Measurements from ENCODE around the gene DLX1. TPM values are rescaled to one million over a fixed set of nuclear protein-coding genes. Genes with fewer than 3 reads are reported as not detected.

Gene DLX1
- total and polyA plus RNA-seq, 9 of the 15 experiments (the other 6 are each of a cell fraction or from before 2014, with no cell fraction given) = 1.9 to 26.2 (median 9.6) TPM

- FAIRE-seq (no peak), ATAC-seq (peak; percentile 73), DNase-seq (ENCODE audit: extremely low read depth in 1 of 4, low spot score in 3 of 4) (no peak)
- H3K4me1 ChIP-seq (replicated peaks in 1 of 2; ENCODE audit: control insufficient read depth in 2 of 2, insufficient read depth in 2 of 2, low read length in 2 of 2) = no peaks in the 10 kb centered on the region; a peak in 1 of 5 replicates
- intact Hi-C loops (cut with micrococcal nuclease) = no loop called here
- CTCF ChIA-PET (ENCODE audit: low intra/inter-chr PET ratio) = interaction anchor here (0.7 kb wide), 1 partner anchor 88 kb away, joined by 6 read pairs; no protein-coding TSS in a partner anchor
- BruUV-seq (replicated peaks) = no TSS peak
- no peak overlapping the region for H3K27ac ChIP-seq (ENCODE audit: extremely low read depth, low read depth, low read length)
- H4K20me1 ChIP-seq (replicated peaks; ENCODE audit: control insufficient read depth, insufficient read depth, low read length) = no peaks in the 10 kb centered on the region
- H3K4me3 ChIP-seq = no peak overlapping the region
- H3K27me3 ChIP-seq (ENCODE audit: control insufficient read depth in 2 of 2, insufficient read depth in 2 of 2, low read length in 2 of 2) = no peaks in the 10 kb centered on the region
- 67% methylated on average over 3 of the region's 3 CpGs for WGBS (ENCODE audit: insufficient coverage, low coverage, missing lambda C conversion rate)
- peak overlapping the region; percentile 25; the same call in 1 of the 2 replicates for H2AFZ ChIP-seq (ENCODE audit: low read depth, low read length)
- POLR2A ChIA-PET = interaction anchor here (0.5 to 2.2 kb wide), 7 partner anchors 10 to 38 kb away, joined by 3 to 7 read pairs (median 5); no protein-coding TSS in a partner anchor
- H3K9me1 ChIP-seq (ENCODE audit: control insufficient read depth, insufficient read depth, low read length) = no peaks in the 10 kb centered on the region
- no peak overlapping the region for H3K9ac ChIP-seq (ENCODE audit: insufficient read depth in 1 of 2, low read depth in 2 of 2, low read length in 2 of 2)
- no peak overlapping the region for H3K4me2 ChIP-seq (ENCODE audit: insufficient read depth, low read length)
- no peaks in the 10 kb centered on the region for H3K36me3 ChIP-seq (ENCODE audit: control insufficient read depth, insufficient read depth, low read length)
- no peaks in the 10 kb centered on the region for H3K9me3 ChIP-seq (replicated peaks; ENCODE audit: control insufficient read depth, insufficient read depth, low read depth, low read length)
- TF ChIP-seq ZNF175 (CRISPR knock-in tag; IDR thresholded peaks at IDR 0.05; ENCODE audit: low read depth) (0 out of 2 replicates have a peak, but pooled peaks have one; percentile 31), ATF2 (CRISPR knock-in tag; IDR thresholded peaks at IDR 0.05) (no peak)
- in situ Hi-C loops (cut with MboI) = no loop called here
- no peaks in the 10 kb centered on the region for H3K79me2 ChIP-seq (ENCODE audit: control insufficient read depth, insufficient read depth, low read length)
Observed at GRCh38 chr2:172039011-172039704, 46.1 kb upstream of the DLX1 start.

- H3K4me2 ChIP-seq (ENCODE audit: insufficient read depth, low read length) = no peak overlapping the region
- no peak overlapping the region for H3K9ac ChIP-seq (ENCODE audit: insufficient read depth in 1 of 2, low read depth in 2 of 2, low read length in 2 of 2)
- H3K79me2 ChIP-seq (ENCODE audit: control insufficient read depth, insufficient read depth, low read length) = no peaks in the 10 kb centered on the region
- H2AFZ ChIP-seq (ENCODE audit: low read depth, low read length) = no peak overlapping the region
- ChIA-PET CTCF (ENCODE audit: low intra/inter-chr PET ratio) (no interaction called here), POLR2A (interaction anchor here (2.2 kb wide), 1 partner anchor 9 kb away, joined by 7 read pairs; no protein-coding TSS in a partner anchor)
- no peaks in the 10 kb centered on the region; a peak in 1 of 5 replicates for H3K4me1 ChIP-seq (replicated peaks in 1 of 2; ENCODE audit: control insufficient read depth in 2 of 2, insufficient read depth in 2 of 2, low read length in 2 of 2)
- no peak overlapping the region for H3K27ac ChIP-seq (ENCODE audit: extremely low read depth, low read depth, low read length)
- DNase-seq (ENCODE audit: extremely low read depth in 1 of 4, low spot score in 3 of 4) (no peak), FAIRE-seq (no peak), ATAC-seq (no peak; the same call in 2 of the 3 replicates)
- 73% methylated on average over 6 of the region's 6 CpGs for WGBS (ENCODE audit: insufficient coverage, low coverage, missing lambda C conversion rate)
- H3K4me3 ChIP-seq = no peak overlapping the region
- in situ Hi-C loops (cut with MboI) (no loop called here), intact Hi-C loops (cut with micrococcal nuclease) (no loop called here)
- H3K27me3 ChIP-seq (ENCODE audit: control insufficient read depth in 2 of 2, insufficient read depth in 2 of 2, low read length in 2 of 2) = no peaks in the 10 kb centered on the region
- no peaks in the 10 kb centered on the region for H3K36me3 ChIP-seq (ENCODE audit: control insufficient read depth, insufficient read depth, low read length)
- H4K20me1 ChIP-seq (replicated peaks; ENCODE audit: control insufficient read depth, insufficient read depth, low read length) = no peaks in the 10 kb centered on the region
- H3K9me3 ChIP-seq (replicated peaks; ENCODE audit: control insufficient read depth, insufficient read depth, low read depth, low read length) = no peaks in the 10 kb centered on the region
- BruUV-seq (replicated peaks) = no TSS peak
- H3K9me1 ChIP-seq (ENCODE audit: control insufficient read depth, insufficient read depth, low read length) = no peaks in the 10 kb centered on the region
- no peak for TF ChIP-seq FIP1L1 (IDR thresholded peaks at IDR 0.05; ENCODE audit: low read depth, low read length, poor library complexity, severe bottlenecking)
- TF ChIP-seq HMG20A (CRISPR knock-in tag; conservative IDR thresholded peaks at IDR 0.05) = no peak
- TF ChIP-seq TFE3 (CRISPR knock-in tag; IDR thresholded peaks at IDR 0.05) = no peak
- TF ChIP-seq ZBTB43 (CRISPR knock-in tag; IDR thresholded peaks at IDR 0.05) = no peak
Observed at GRCh38 chr2:172040311-172040710, 45.0 kb upstream of the DLX1 start.

All from K562 (cell line).